Muscle of leg (tissue), 11 donors: Measurements from ENCODE around the gene GRID1. TPM values are rescaled to one million over a fixed set of nuclear protein-coding genes. Genes with fewer than 3 reads are reported as not detected.
"Not testable (repeated sequence)": the region's sequence is repeated elsewhere in the genome, so short reads cannot be mapped to it uniquely, and the experiment has no call there.

ENCODE experiments used
- DNase-seq: peaks from one replicate; pipeline ENCODE4 v3.0.0; 2013
- H3K27ac ChIP-seq: one replicate; pipeline ENCODE4 v1.5.1; 2013; ENCODE audit warnings: mild to moderate bottlenecking, low read length, control low read depth
- H3K27me3 ChIP-seq: one replicate; pipeline ENCODE4 v1.6.1; 2013; ENCODE audit warnings: low read length; ENCODE audit not compliant: control insufficient read depth, insufficient read depth
- H3K36me3 ChIP-seq: one replicate; pipeline ENCODE4 v1.6.1; 2013; ENCODE audit warnings: low read length; ENCODE audit not compliant: control insufficient read depth, insufficient read depth
- H3K4me1 ChIP-seq: one replicate; pipeline ENCODE4 v1.6.1; 2013; ENCODE audit warnings: low read length; ENCODE audit not compliant: control insufficient read depth, insufficient read depth
- H3K4me3 ChIP-seq: one replicate; pipeline ENCODE4 v1.5.1; 2013; ENCODE audit warnings: low read length, control low read depth
- H3K9me3 ChIP-seq: replicated peaks from 2 replicates; pipeline ENCODE4 v1.6.1; 2013; ENCODE audit warnings: low read depth, low read length; ENCODE audit not compliant: control insufficient read depth
- WGBS: methylation state at CpG from one replicate; pipeline ENCODE4 v1.1.5; 2013; ENCODE audit warnings: missing lambda C conversion rate; ENCODE audit not compliant: insufficient coverage; 5-methylcytosine and 5-hydroxymethylcytosine counted together
- polyA plus RNA-seq, 8 donors: library from polyadenylated mRNA; unstranded; fragments of 120-200 nt; gene quantifications; one replicate each; pipeline versions ENCODE4 v1.2.1 to v1.2.3, GENCODE V29; 2013; ENCODE audit warnings: inconsistent platforms in 1 of 8, low replicate concordance in 1 of 8; ENCODE audit not compliant: insufficient read length in 8 of 8, insufficient read depth in 1 of 8
- total RNA-seq: library from RNA; stranded (reverse); fragments of 120-200 nt; gene quantifications from one replicate; pipeline ENCODE4 v1.2.4, GENCODE V29; 2013

Gene GRID1
- total and polyA plus RNA-seq, 9 donors, result 2.4 to 6.1 (median 3.1) TPM

DNA sequence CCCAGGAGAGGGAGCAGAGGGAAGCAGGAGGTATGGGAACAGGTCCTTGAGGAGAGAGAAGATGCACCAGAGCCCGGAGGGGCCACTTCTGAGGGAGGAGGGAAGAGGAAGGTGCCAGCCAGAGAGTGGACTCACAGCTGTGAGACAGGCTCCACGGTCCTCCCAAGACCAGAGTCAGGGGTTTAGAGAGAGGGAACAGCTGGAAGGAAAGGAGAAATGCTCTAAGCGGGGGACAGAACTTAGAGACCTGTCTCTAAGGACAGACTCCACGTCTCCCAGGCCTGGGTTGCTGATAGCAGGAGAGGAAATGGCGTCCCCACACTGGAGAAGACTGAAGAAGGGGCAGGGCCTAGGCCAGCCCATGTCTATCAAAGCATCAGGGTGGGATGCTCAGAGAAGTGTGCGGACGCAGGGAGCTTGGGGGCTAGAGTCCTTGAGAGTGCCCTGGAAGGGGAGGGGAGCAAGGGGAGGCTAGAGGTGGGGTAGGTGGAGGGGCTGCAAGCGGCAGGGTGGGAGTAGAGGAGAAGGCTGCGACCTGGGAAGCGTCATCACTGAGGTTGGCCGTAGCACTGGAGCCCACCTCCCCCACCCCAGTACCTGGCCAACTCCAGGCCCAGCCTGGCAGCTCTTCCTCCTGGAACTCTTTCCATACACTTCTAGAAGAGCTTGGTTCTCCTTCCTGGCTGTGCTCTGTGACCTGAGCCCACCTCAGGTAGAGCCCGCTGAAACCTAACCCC, 25.6 kb upstream of the GRID1 start:
- H3K4me3 ChIP-seq, result no peak overlapping the region
- H3K4me1 ChIP-seq, result peaks cover 4% of the 10 kb centered on the region
- no peaks in the 10 kb centered on the region for H3K36me3 ChIP-seq
- no peak overlapping the region for H3K27ac ChIP-seq
- DNase-seq, result no peak
- WGBS, result 64% methylated on average over 9 of the region's 12 CpGs
- peaks cover 66% of the 10 kb centered on the region for H3K27me3 ChIP-seq
- H3K9me3 ChIP-seq, result no peaks in the 10 kb centered on the region

DNA sequence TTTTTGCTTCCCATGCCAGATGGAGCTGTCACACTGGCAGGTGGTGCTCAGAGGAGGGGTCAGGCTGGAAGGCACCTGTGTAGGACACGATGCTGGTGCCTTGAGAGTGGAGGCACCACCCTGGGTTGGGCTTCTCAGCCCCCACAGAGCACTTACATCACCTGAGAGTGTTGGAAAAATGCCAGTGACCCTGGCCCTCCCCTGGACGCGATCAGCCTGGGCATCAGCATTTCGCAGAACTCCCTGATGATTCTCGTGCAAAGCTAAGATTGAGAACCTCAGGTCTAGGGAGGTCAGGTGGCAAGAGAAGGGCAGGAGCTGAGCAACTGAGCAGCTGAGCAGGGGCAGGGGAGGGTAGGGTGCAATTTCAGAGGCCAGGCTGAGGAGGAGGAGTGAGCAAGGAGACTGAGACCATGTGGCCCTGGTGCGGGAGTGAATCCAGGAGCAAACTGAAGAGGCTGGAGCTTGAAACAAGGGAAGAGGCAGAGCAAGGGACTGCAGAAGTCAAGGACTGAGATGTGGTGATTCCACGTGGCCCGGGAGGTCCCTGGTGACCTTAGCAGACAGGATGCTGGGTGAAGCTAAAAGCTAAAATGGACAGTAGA, 24.7 kb upstream of the GRID1 start:
- DNase-seq, result no peak
- Histone ChIP-seq H3K4me1 (peaks cover 4% of the 10 kb centered on the region), H3K9me3 (no peaks in the 10 kb centered on the region), H3K4me3 (no peak overlapping the region), H3K27ac (no peak overlapping the region), H3K27me3 (peaks cover 68% of the 10 kb centered on the region), H3K36me3 (no peaks in the 10 kb centered on the region)
- 67% methylated on average over 6 of the region's 8 CpGs for WGBS

DNA sequence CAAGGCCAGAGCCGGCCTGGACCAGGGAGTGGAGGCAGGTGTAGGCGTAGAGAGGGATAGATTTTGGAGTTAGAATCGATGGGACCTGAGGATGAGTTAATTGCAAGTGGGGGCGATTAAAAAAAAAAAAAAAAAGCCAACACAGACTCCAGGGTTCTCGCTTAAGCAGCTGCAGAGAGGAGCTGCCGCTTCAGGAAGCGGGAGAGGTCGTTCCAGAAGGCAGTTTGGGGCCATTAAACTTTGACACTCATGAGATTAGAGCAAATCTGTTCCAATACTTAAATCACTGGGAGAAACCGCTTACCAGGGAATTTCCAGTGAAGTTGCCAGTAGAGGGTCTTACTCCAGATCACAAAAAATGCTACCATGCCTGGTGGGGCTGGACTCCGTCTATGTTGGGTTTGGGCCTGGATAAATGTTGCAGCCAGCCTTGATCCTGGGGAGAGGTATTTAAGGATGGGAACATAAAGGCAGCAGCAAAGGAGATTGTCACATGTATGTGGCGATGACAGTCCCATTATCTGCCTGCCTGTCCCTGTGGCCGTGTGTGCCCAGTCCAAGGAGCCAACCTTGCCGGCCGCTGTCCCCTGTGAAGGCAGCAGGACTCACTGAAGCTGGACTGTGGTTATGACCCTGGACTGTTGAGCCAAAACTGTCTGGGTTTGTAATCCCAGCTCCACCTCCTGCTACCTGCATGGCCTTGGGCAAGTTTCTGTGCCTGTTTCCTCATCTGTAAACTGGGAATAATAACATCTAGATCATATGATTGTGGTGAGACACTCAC, 23.9 kb upstream of the GRID1 start:
- no peak overlapping the region for H3K4me3 ChIP-seq
- peaks cover 69% of the 10 kb centered on the region for H3K27me3 ChIP-seq
- H3K27ac ChIP-seq, result no peak overlapping the region
- DNase-seq, result no peak
- H3K4me1 ChIP-seq, result peaks cover 4% of the 10 kb centered on the region
- 74% methylated on average over 10 of the region's 14 CpGs for WGBS
- H3K36me3 ChIP-seq, result no peaks in the 10 kb centered on the region
- no peaks in the 10 kb centered on the region for H3K9me3 ChIP-seq

DNA sequence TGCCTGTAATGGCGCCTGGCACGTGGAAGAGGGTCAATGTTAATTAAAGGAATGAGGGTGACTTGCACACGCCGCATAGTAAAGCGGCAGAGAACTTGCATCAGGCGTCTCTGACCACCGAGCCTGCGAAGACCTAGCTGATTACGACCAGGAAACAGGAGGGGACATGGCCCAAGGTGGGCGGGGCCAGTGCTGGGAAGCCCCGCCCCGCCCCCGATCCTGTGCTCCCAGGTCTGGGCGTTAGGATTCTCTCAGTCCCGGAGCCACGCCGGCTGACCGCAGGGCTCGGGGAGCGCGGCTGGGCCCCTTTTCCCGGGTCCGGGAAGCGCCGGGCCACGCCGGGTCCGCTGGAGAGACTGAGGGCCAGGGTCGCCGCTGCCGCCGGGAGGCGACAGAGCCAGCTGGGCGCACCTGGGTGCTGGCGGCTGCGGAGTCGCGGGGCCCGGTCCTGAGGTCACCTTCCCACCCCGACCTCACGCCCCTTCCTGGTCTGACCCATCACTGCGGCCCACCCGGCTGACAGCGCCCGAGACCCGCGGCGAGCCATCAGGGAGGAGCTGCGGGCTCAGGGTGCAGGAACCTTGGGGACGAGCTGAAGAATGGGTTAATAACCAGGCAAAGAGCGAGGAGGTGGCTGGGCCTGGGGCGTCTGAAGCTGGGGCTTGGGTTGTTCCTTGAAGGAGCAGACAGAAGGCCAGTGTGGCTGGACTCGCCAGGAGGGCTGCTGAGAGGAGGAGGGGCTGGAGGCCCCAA, 23.0 kb upstream of the GRID1 start:
- H3K4me1 ChIP-seq, result peaks cover 4% of the 10 kb centered on the region
- WGBS, result 7% methylated on average over 48 of the region's 53 CpGs
- H3K36me3 ChIP-seq, result no peaks in the 10 kb centered on the region
- DNase-seq, result peak; percentile 32
- no peaks in the 10 kb centered on the region for H3K9me3 ChIP-seq
- peaks cover 65% of the 10 kb centered on the region for H3K27me3 ChIP-seq
- no peak overlapping the region for H3K27ac ChIP-seq
- H3K4me3 ChIP-seq, result no peak overlapping the region

DNA sequence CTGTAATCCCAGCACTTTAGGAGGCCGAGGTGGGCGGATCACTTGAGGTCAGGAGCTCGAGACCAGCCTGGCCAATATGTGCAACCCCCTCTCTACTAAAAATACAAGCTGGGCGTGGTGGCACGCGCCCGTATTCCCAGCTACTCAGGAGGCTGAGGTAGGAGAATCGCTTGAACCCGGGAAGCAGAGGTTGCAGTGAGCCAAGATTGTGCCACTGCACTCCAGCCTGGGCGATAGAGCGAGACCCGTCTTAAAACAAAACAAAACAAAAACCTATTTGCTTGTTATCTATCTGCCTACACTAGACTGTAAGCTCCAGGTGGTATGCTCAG, 22.5 kb upstream of the GRID1 start:
- 51% methylated on average over 6 of the region's 12 CpGs for WGBS
- DNase-seq, H3K4me3 ChIP-seq, H3K27ac ChIP-seq, H3K9me3 ChIP-seq, H3K4me1 ChIP-seq, H3K36me3 ChIP-seq: not testable (repeated sequence)
- peaks cover 65% of the 10 kb centered on the region for H3K27me3 ChIP-seq

DNA sequence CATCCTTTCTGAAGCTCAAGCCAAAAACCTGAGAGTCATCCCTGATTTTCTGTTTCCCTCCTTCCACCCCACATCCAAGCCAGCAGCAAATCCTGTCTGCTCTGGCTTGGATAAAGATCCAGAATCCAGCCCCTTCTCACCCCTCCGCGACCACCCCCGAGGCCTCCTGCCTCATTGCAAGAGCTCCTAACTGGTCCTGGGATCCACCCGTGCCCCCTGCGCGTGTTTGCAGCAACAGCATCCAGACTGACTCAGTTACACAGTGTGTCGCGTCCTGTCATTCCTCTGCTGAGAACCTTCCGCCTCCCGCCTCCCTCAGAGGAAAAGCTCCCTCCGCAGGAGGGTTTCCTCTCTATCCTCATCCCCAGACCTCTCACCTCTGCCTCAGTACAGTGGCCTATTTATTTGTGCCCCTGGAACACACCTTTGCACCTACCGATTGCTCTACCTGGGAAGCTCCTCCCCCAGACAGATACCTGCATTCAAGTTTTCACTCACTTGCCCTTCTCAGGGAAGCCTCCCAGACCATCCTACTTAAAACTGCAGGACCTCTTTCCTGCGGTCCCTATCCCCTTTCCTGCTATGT, 21.6 kb upstream of the GRID1 start:
- Histone ChIP-seq H3K27me3 (peaks cover 64% of the 10 kb centered on the region), H3K9me3 (no peaks in the 10 kb centered on the region), H3K27ac (no peak overlapping the region), H3K4me1 (peaks cover 4% of the 10 kb centered on the region), H3K36me3 (no peaks in the 10 kb centered on the region), H3K4me3 (no peak overlapping the region)
- WGBS, result 39% methylated on average over 12 of the region's 13 CpGs
- DNase-seq, result no peak

DNA sequence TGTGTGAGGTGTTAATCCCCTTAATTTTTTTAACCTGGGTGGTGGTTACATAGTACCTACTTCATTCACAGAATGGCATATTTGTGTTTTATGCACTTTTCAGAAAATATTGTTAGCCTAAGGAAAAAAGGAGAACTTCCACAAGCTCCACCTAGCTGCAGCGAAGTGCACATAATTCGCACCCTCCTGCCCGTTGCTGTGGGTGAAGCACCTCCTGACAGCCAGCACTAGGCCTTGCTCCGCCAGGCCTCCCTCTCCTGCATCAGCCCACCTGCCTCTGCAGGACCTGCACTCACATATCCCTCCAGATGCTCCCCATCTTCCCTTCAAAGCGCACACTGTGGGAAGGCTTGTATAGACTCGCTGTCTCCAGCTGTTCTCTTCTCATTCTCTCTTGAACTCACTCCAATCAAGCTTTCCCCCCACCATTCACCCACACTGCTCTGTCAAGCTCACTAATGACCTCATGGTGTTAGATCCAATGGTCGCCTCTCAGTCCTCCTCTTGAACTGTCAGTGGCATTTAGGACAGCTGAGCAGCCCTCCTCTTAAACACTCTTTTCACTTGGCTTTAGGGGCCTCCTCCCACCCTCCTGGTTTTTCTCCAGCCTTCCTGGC, 20.7 kb upstream of the GRID1 start:
- peaks cover 57% of the 10 kb centered on the region for H3K27me3 ChIP-seq
- no peak for DNase-seq

DNA sequence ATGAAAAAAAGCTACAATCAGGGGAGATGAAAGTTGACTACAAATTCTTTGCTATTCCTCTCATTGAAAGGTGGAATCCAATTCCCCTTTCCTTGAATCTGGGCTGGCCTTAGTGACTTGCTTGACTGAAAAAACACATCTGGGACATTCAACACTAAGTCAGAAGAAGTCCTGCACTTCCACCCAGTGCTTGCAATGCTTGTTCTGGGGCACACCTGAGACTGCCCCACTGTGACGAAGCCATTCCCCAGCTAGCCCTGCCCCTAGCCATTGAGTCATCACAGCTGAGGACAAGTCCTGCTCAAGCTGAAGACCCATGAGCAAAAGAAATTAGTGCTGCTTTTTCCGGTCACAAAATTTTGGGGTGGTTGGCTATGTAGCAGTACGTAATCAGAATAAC, 19.2 kb upstream of the GRID1 start:
- no peak for DNase-seq
- no peaks in the 10 kb centered on the region for H3K36me3 ChIP-seq
- no peak overlapping the region for H3K4me3 ChIP-seq
- H3K27me3 ChIP-seq, result peaks cover 48% of the 10 kb centered on the region
- peaks cover 4% of the 10 kb centered on the region for H3K4me1 ChIP-seq
- no peaks in the 10 kb centered on the region for H3K9me3 ChIP-seq
- no peak overlapping the region for H3K27ac ChIP-seq
- WGBS, result no CpG with 5 or more reads among the region's 3 CpGs

More for the DNA sequence above, 20.7 kb upstream of the GRID1 start:
- no peaks in the 10 kb centered on the region for H3K9me3 ChIP-seq
- 52% methylated on average over 7 of the region's 7 CpGs for WGBS
- no peaks in the 10 kb centered on the region for H3K36me3 ChIP-seq
- H3K4me3 ChIP-seq, result no peak overlapping the region
- H3K27ac ChIP-seq, result no peak overlapping the region
- peaks cover 4% of the 10 kb centered on the region for H3K4me1 ChIP-seq

DNA sequence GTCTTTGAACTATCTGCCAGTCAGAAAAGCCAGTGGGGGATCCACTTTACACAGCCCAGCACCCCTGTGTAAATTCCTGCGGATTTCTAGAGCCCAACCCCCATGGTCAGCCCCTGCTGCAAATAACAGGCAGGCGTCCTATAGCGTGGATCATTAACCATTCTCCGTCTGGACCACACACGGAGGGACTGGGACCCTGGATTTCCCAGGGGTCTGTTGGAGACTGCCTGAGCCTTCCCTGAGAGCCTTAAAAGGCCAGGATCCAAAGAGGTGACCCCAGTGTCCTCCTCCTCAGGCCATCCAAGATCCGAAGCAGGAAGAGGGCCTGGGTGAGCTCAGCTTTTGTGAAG, 11.2 kb upstream of the GRID1 start:
- Histone ChIP-seq H3K27me3 (peaks cover 39% of the 10 kb centered on the region), H3K9me3 (no peaks in the 10 kb centered on the region), H3K4me3 (no peak overlapping the region), H3K27ac (no peak overlapping the region), H3K36me3 (no peaks in the 10 kb centered on the region), H3K4me1 (peaks cover 6% of the 10 kb centered on the region)
- WGBS, result 22% methylated on average over 6 of the region's 6 CpGs
- DNase-seq, result no peak
